PFSK-1 (cell line): ENCODE data around the gene GDI1.

Source experiments
- TAF1 ChIP-seq: IDR thresholded peaks from 2 replicates; pipeline ENCODE4 v1.6.1; 2012; ENCODE audit warnings: low read length, control low read depth, borderline replicate concordance; ENCODE audit not compliant: insufficient read depth
- TF ChIP-seq, protein P1 (sequence below), 2 experiments: IDR thresholded peaks; 2 replicates each; pipeline versions ENCODE4 v1.6.1 to v1.8.0; 2011 to 2012; ENCODE audit warnings: low read depth in 2 of 2, low read length in 2 of 2, control low read depth in 1 of 2, inconsistent platforms in 1 of 2, mild to moderate bottlenecking in 1 of 2, moderate library complexity in 1 of 2; ENCODE audit not compliant: insufficient read depth in 1 of 2

- no peak for TF ChIP-seq TAF1
- TF ChIP-seq, protein P1, sequence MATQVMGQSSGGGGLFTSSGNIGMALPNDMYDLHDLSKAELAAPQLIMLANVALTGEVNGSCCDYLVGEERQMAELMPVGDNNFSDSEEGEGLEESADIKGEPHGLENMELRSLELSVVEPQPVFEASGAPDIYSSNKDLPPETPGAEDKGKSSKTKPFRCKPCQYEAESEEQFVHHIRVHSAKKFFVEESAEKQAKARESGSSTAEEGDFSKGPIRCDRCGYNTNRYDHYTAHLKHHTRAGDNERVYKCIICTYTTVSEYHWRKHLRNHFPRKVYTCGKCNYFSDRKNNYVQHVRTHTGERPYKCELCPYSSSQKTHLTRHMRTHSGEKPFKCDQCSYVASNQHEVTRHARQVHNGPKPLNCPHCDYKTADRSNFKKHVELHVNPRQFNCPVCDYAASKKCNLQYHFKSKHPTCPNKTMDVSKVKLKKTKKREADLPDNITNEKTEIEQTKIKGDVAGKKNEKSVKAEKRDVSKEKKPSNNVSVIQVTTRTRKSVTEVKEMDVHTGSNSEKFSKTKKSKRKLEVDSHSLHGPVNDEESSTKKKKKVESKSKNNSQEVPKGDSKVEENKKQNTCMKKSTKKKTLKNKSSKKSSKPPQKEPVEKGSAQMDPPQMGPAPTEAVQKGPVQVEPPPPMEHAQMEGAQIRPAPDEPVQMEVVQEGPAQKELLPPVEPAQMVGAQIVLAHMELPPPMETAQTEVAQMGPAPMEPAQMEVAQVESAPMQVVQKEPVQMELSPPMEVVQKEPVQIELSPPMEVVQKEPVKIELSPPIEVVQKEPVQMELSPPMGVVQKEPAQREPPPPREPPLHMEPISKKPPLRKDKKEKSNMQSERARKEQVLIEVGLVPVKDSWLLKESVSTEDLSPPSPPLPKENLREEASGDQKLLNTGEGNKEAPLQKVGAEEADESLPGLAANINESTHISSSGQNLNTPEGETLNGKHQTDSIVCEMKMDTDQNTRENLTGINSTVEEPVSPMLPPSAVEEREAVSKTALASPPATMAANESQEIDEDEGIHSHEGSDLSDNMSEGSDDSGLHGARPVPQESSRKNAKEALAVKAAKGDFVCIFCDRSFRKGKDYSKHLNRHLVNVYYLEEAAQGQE (IDR thresholded peaks at IDR 0.05; ENCODE audit: insufficient read depth in 1 of 2, low read depth in 2 of 2, low read length in 2 of 2): no peak
These were observed 7.2 kb downstream of the GDI1 start, which contains the start of gene FAM50A for GRCh38 chrX:154443992-154444754.
